Measurements from ENCODE around the gene DR1. TPM values are rescaled to one million over a fixed set of nuclear protein-coding genes. Genes with fewer than 3 reads are reported as not detected.
"Not testable (repeated sequence)": the region's sequence is repeated elsewhere in the genome, so short reads cannot be mapped to it uniquely, and the experiment has no call there.

DR1 gene
- total RNA-seq, 1 donor from 2014 or later = 47.1 TPM

GRCh38 chr1:93362237-93362636 is 16.5 kb downstream of the DR1 start:
- no peak for ATAC-seq
- DNase-seq = no peak
- H3K4me1 ChIP-seq = peaks cover 18% of the 10 kb centered on the region
- intact Hi-C loops (cut with DNase I) = no loop called here
- H3K27me3 ChIP-seq = no peaks in the 10 kb centered on the region
- TF ChIP-seq CTCF (IDR thresholded peaks at IDR 0.05) = no peak
- H3K4me3 ChIP-seq = no peak overlapping the region
- H3K9me3 ChIP-seq = no peaks in the 10 kb centered on the region
- peaks cover 64% of the 10 kb centered on the region for H3K36me3 ChIP-seq
- no peak overlapping the region for H3K27ac ChIP-seq

GRCh38 chr1:93365813-93366212 is 20.1 kb downstream of the DR1 start:
- Histone ChIP-seq H3K9me3 (no peaks in the 10 kb centered on the region), H3K27me3 (no peaks in the 10 kb centered on the region), H3K4me1 (peaks cover 5% of the 10 kb centered on the region), H3K36me3 (peaks cover 51% of the 10 kb centered on the region), H3K4me3 (no peak overlapping the region), H3K27ac (no peak overlapping the region)
- ATAC-seq = no peak
- TF ChIP-seq CTCF (IDR thresholded peaks at IDR 0.05) = no peak
- DNase-seq = no peak
- intact Hi-C loops (cut with DNase I) = no loop called here

GRCh38 chr1:93369734-93370133 is 24.0 kb downstream of the DR1 start:
- Histone ChIP-seq H3K4me3 (no peak overlapping the region), H3K36me3 (peaks cover 30% of the 10 kb centered on the region), H3K4me1 (no peaks in the 10 kb centered on the region), H3K27ac (no peak overlapping the region), H3K27me3 (no peaks in the 10 kb centered on the region), H3K9me3 (no peaks in the 10 kb centered on the region)
- ATAC-seq (no peak), DNase-seq (no peak)
- no peak for TF ChIP-seq CTCF (IDR thresholded peaks at IDR 0.05)
- intact Hi-C loops (cut with DNase I) = no loop called here

- intact Hi-C loops (cut with DNase I) = no loop called here
- no peaks in the 10 kb centered on the region for H3K36me3 ChIP-seq
- no peaks in the 10 kb centered on the region for H3K4me1 ChIP-seq
These were observed 28.8 kb downstream of the DR1 start for GRCh38 chr1:93374334-93375106.

GRCh38 chr1:93384656-93385055 is 38.9 kb downstream of the DR1 start:
- Histone ChIP-seq H3K4me3 (no peak overlapping the region), H3K36me3 (no peaks in the 10 kb centered on the region), H3K27ac (no peak overlapping the region), H3K9me3 (no peaks in the 10 kb centered on the region), H3K27me3 (no peaks in the 10 kb centered on the region), H3K4me1 (no peaks in the 10 kb centered on the region)
- no peak for DNase-seq
- intact Hi-C loops (cut with DNase I) = no loop called here
- no peak for TF ChIP-seq CTCF (IDR thresholded peaks at IDR 0.05)
- ATAC-seq = no peak

More at GRCh38 chr1:93374334-93375106, 28.8 kb downstream of the DR1 start:
- Histone ChIP-seq H3K27me3 (no peaks in the 10 kb centered on the region), H3K4me3 (no peak overlapping the region), H3K9me3 (no peaks in the 10 kb centered on the region), H3K27ac (no peak overlapping the region)
- no peak for ATAC-seq
- DNase-seq = no peak
- TF ChIP-seq CTCF (IDR thresholded peaks at IDR 0.05) = no peak

GRCh38 chr1:93386268-93386667 is 40.6 kb downstream of the DR1 start:
- intact Hi-C loops (cut with DNase I); ATAC-seq; H3K27ac ChIP-seq; H3K4me3 ChIP-seq; H3K9me3 ChIP-seq; H3K36me3 ChIP-seq; H3K4me1 ChIP-seq; DNase-seq; H3K27me3 ChIP-seq: not testable (repeated sequence)
